ENCODE results near the gene WFDC8. TPM values are rescaled to one million over a fixed set of nuclear protein-coding genes. Genes with fewer than 3 reads are reported as not detected.
"Not testable (repeated sequence)": the region's sequence is repeated elsewhere in the genome, so short reads cannot be mapped to it uniquely, and the experiment has no call there.

Gene WFDC8
- total and polyA plus RNA-seq, 3 donors from 2014 or later: not detected

DNA sequence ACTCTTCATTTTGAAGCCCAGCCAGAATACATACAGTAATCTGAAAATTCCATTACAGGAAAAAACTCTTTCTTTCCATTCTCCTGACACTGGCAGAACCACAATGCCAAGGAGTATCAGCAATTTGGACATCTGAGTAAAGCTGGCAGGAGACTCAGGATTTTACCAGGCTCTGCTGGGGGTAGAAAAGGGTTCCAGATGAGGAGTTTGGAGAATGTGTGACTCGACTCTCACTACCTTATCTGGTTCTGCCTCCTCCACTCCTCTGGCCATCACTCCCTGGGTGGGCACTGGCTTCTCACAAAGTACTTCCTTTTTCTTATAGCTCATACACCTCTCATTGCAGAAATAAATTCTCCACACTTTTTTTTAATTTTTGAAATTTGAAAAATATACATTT is 10.6 kb upstream of the WFDC8 start:
- TF ChIP-seq, protein P1, sequence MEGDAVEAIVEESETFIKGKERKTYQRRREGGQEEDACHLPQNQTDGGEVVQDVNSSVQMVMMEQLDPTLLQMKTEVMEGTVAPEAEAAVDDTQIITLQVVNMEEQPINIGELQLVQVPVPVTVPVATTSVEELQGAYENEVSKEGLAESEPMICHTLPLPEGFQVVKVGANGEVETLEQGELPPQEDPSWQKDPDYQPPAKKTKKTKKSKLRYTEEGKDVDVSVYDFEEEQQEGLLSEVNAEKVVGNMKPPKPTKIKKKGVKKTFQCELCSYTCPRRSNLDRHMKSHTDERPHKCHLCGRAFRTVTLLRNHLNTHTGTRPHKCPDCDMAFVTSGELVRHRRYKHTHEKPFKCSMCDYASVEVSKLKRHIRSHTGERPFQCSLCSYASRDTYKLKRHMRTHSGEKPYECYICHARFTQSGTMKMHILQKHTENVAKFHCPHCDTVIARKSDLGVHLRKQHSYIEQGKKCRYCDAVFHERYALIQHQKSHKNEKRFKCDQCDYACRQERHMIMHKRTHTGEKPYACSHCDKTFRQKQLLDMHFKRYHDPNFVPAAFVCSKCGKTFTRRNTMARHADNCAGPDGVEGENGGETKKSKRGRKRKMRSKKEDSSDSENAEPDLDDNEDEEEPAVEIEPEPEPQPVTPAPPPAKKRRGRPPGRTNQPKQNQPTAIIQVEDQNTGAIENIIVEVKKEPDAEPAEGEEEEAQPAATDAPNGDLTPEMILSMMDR (IDR thresholded peaks at IDR 0.05): no peak
- TF ChIP-seq POLR2A (IDR thresholded peaks at IDR 0.05): no peak
- Histone ChIP-seq H3K27me3 (no peaks in the 10 kb centered on the region), H3K4me3 (no peak overlapping the region), H3K27ac (no peak overlapping the region), H3K4me1 (no peaks in the 10 kb centered on the region), H3K36me3 (ENCODE audit: low read depth, missing control alignments) (no peaks in the 10 kb centered on the region), H3K9me3 (no peaks in the 10 kb centered on the region)
- no peak for DNase-seq
- intact Hi-C loops (cut with DNase I; ENCODE audit: low total_unique reads): no loop called here
- WGBS, 2 donors: 28 to 44% methylated on average over 1 of the region's 1 CpG

DNA sequence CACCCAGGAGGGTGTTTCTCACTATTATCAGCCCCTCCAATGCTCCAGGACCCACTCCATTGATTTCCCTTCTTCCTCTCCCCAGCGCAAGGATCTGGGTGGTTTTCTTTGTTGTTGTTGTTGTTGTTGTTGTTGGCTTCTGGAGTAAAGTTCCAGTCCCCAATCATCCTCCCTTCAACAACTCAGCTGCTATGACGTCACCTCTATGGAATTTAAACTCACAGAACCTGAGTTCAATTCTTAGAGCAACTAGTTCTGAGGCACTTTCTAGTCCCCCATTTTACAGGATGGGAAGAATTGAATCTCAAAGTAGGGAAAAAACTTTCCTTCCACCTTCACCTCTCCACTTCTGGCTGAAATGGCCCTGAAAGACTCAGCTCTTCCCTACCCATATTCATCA is 9.7 kb upstream of the WFDC8 start:
- no peaks in the 10 kb centered on the region for H3K4me1 ChIP-seq
- no peaks in the 10 kb centered on the region for H3K36me3 ChIP-seq (ENCODE audit: low read depth, missing control alignments)
- WGBS, 2 donors: 80 to 82% methylated on average over 2 of the region's 2 CpGs
- DNase-seq: no peak
- intact Hi-C loops (cut with DNase I; ENCODE audit: low total_unique reads): no loop called here
- H3K27ac ChIP-seq: no peak overlapping the region
- H3K4me3 ChIP-seq: no peak overlapping the region
- TF ChIP-seq, protein P1 (IDR thresholded peaks at IDR 0.05): no peak
- no peak for TF ChIP-seq POLR2A (IDR thresholded peaks at IDR 0.05)
- H3K27me3 ChIP-seq: no peaks in the 10 kb centered on the region
- H3K9me3 ChIP-seq: no peaks in the 10 kb centered on the region

DNA sequence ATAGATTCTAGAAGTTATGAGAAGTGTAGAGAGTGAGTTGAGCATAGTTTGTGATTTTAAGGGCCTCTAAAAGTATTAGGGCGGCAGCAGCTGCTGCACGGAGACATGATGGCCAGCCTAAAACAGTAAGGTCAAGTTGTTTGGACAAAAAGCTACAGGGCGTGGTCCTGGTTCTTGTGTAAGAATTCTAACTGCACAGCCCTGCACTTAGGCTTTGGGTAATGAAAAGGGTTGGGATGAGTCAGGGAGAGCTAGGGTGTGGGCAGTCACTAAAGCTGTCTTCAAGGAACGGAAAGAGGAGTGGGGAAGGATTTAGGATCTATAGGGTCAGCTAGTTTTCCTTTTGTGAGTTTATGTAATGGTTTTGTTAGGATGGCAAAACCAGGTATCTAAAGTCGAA is 6.9 kb upstream of the WFDC8 start:
- DNase-seq; intact Hi-C loops (cut with DNase I; ENCODE audit: low total_unique reads); H3K4me3 ChIP-seq; H3K27ac ChIP-seq; H3K4me1 ChIP-seq; H3K27me3 ChIP-seq; H3K9me3 ChIP-seq; H3K36me3 ChIP-seq (ENCODE audit: low read depth, missing control alignments): not testable (repeated sequence)
- 89 to 93% methylated on average over 5 of the region's 5 CpGs for WGBS, 2 donors

DNA sequence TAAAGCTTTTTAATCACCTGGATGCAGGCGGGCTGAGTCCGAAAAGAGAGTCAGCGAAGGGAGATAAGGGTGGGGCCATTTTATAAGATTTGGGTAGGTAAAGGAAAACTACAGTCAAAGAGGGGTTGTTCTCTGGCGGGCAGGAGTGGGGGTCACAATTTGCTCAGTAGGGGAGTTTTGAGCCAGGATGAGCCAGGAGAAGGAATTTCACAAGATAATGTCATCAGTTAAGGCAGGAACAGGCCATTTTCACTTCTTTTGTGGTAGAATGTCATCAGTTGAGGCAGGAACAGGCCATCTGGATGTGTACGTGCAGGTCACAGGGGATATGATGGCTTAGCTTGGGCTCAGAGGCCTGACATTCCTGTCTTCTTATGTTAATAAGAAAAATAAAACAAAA is 5.2 kb upstream of the WFDC8 start:
- 83 to 84% methylated on average over 5 of the region's 5 CpGs for WGBS, 2 donors
- intact Hi-C loops (cut with DNase I; ENCODE audit: low total_unique reads); H3K36me3 ChIP-seq (ENCODE audit: low read depth, missing control alignments); H3K27ac ChIP-seq; H3K9me3 ChIP-seq; H3K4me1 ChIP-seq; H3K27me3 ChIP-seq; DNase-seq; H3K4me3 ChIP-seq: not testable (repeated sequence)

DNA sequence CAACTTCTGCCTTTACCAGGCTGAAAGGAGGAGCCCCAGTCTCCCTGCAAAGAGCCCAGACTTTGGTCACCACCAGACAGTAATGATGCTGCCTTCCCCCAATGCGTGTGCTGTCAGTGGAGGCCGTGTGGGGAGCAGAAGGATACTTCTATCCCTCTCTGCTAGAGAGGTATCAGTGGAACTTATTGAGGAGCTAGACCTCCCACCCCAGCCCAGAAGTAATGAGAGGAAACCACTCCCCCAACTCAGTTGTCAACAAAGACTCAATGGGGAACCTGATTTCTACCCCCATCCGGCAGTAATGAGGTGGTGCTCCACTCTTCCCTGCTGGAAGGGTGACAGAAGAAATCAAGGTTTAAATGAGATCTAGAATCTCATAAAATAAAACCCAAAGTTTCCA is 4.4 kb upstream of the WFDC8 start:
- H3K27ac ChIP-seq: no peak overlapping the region
- no peaks in the 10 kb centered on the region for H3K9me3 ChIP-seq
- H3K4me1 ChIP-seq: no peaks in the 10 kb centered on the region
- no peaks in the 10 kb centered on the region for H3K27me3 ChIP-seq
- DNase-seq: no peak
- TF ChIP-seq, protein P1 (IDR thresholded peaks at IDR 0.05): no peak
- TF ChIP-seq POLR2A (IDR thresholded peaks at IDR 0.05): no peak
- H3K36me3 ChIP-seq (ENCODE audit: low read depth, missing control alignments): no peaks in the 10 kb centered on the region
- 67 to 80% methylated on average over 3 of the region's 3 CpGs for WGBS, 2 donors
- intact Hi-C loops (cut with DNase I; ENCODE audit: low total_unique reads): no loop called here
- H3K4me3 ChIP-seq: no peak overlapping the region

DNA sequence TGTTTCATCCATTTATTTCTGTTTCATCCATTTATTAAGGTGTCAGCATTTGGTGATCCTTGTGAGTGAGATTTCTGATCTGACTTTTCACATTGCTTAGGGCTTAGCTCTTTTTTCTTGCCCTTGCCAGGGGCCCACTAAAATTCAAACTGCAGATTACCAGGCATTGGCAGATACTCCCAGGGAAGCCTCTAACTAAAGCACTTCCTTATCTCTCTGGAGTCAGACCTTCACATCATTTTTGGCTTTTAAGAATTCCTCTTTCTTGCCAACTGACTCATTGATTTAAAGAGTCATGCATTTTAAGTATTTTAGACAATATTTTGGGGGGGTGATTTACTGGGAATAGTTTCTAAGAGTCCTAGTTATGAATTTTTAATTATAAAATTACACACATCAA is 2.6 kb upstream of the WFDC8 start:
- no peaks in the 10 kb centered on the region for H3K4me1 ChIP-seq
- H3K36me3 ChIP-seq (ENCODE audit: low read depth, missing control alignments): no peaks in the 10 kb centered on the region
- H3K9me3 ChIP-seq: no peaks in the 10 kb centered on the region
- no peak for TF ChIP-seq POLR2A (IDR thresholded peaks at IDR 0.05)
- TF ChIP-seq, protein P1 (IDR thresholded peaks at IDR 0.05): no peak
- H3K27me3 ChIP-seq: no peaks in the 10 kb centered on the region
- H3K27ac ChIP-seq: no peak overlapping the region
- DNase-seq: no peak
- no peak overlapping the region for H3K4me3 ChIP-seq
- intact Hi-C loops (cut with DNase I; ENCODE audit: low total_unique reads): no loop called here

Measured in testis (tissue), 3 donors.